22Rv1 (cell line): ENCODE measurements around the gene CEP131.

Experiments used
- ZFX ChIP-seq: fragments of 450-650 bp; IDR thresholded peaks from 2 replicates; pipeline ENCODE4 v1.6.1; 2017; ENCODE audit warnings: antibody characterized with exemption, borderline replicate concordance
- TF ChIP-seq, protein P1 (sequence below): fragments of 450-650 bp; IDR thresholded peaks from 2 replicates; pipeline ENCODE4 v1.5.1; 2017; ENCODE audit warnings: mild to moderate bottlenecking

GRCh38 chr17:81178136-81179091 lies 44.4 kb downstream of the CEP131 start:
- TF ChIP-seq, protein P1, sequence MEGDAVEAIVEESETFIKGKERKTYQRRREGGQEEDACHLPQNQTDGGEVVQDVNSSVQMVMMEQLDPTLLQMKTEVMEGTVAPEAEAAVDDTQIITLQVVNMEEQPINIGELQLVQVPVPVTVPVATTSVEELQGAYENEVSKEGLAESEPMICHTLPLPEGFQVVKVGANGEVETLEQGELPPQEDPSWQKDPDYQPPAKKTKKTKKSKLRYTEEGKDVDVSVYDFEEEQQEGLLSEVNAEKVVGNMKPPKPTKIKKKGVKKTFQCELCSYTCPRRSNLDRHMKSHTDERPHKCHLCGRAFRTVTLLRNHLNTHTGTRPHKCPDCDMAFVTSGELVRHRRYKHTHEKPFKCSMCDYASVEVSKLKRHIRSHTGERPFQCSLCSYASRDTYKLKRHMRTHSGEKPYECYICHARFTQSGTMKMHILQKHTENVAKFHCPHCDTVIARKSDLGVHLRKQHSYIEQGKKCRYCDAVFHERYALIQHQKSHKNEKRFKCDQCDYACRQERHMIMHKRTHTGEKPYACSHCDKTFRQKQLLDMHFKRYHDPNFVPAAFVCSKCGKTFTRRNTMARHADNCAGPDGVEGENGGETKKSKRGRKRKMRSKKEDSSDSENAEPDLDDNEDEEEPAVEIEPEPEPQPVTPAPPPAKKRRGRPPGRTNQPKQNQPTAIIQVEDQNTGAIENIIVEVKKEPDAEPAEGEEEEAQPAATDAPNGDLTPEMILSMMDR: no peak
- no peak for TF ChIP-seq ZFX
